GM12875 (cell line): ENCODE results near the gene PRSS48.
"Not testable (repeated sequence)": the region's sequence is repeated elsewhere in the genome, so short reads cannot be mapped to it uniquely, and the experiment has no call there.

Experiments used
- H3K4me3 ChIP-seq: one replicate; pipeline ENCODE4 v1.5.1; 2011; ENCODE audit warnings: low read depth, low read length, control low read depth
- CTCF ChIP-seq: IDR thresholded peaks from 2 replicates; pipeline ENCODE4 v1.5.1; 2011; ENCODE audit warnings: low read depth, mild to moderate bottlenecking, control low read depth, inconsistent platforms, low read length, moderate library complexity, borderline replicate concordance; ENCODE audit not compliant: insufficient read depth

The PRSS48 gene

DNA sequence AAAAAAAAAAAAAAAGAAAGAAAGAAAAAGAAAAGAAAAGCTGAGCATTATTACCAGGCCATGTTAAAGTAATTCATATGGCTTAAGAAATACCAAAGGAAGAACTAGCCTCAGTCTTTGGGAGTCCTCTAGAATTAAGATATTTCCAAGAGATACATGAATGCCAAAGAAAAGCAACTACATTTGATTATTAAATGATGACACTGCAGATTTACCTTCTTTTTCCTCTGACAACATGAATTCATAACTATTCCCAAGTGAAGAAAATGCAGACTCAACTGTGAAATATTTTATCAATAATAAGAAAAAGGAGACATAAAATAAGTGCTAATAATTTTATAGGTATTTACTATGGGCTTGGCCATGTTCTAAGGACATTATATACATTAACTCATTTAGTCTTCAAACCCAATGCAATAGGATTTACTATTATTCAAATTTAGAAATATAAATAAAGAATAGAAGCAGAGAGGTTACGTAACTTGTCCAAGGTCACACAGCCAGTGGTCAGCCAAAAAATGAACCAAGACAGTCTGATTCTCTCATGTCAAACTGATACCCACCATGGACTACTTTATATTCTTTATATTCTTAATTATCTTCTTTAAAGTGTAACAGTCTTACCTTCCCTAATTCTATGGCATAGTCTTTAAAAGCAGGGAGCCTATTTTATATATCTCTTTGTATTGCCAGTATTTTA lies 41.5 kb downstream of the PRSS48 start:
- TF ChIP-seq CTCF = no peak
- H3K4me3 ChIP-seq = no peak overlapping the region

DNA sequence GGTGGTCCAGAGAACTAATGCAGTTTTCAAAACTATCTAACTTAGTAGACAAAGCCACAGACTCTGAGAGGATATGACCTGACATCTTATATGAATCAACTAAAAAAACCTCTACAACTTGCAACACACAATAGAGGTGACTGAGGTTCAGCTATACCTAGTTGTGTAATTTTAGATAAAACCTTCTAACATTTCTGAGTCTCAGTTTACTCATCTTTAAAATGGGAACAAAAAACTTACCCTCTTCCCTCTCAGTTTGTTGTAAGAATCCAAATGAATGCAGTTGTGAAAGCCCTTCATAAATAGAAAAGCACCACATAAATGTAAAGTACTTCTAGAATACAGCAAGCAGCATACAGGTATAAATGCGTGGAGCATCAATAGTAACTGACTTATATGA lies 42.5 kb downstream of the PRSS48 start:
- no peak for TF ChIP-seq CTCF
- H3K4me3 ChIP-seq = no peak overlapping the region

- no peak for TF ChIP-seq CTCF
- H3K4me3 ChIP-seq = no peak overlapping the region
Observed at GRCh38 chr4:151321586-151321985, 44.6 kb downstream of the PRSS48 start.

DNA sequence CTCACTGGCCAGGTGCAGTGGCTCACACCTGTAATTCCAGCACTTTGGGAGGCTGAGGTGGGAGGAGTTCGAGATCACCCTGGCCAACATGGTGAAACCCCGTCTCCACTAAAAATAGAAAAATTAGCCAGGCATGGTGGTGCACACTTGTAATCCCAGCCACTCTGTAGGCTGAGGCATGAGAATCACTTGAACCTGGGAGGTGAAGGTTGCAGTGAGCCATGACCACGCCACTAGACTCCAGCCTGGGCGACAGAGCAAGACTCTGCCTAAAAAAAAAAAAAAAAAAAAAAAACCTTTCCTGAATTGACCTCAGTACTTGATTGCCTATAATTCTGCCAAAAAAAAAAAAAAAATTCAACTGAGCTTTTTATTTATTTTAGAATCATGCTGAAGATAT lies 45.2 kb downstream of the PRSS48 start:
- H3K4me3 ChIP-seq = not testable (repeated sequence)

GRCh38 chr4:151322570-151322969 lies 45.6 kb downstream of the PRSS48 start:
- no peak for TF ChIP-seq CTCF
- no peak overlapping the region for H3K4me3 ChIP-seq

GRCh38 chr4:151323667-151324066 lies 46.7 kb downstream of the PRSS48 start:
- H3K4me3 ChIP-seq = no peak overlapping the region
- TF ChIP-seq CTCF = no peak

DNA sequence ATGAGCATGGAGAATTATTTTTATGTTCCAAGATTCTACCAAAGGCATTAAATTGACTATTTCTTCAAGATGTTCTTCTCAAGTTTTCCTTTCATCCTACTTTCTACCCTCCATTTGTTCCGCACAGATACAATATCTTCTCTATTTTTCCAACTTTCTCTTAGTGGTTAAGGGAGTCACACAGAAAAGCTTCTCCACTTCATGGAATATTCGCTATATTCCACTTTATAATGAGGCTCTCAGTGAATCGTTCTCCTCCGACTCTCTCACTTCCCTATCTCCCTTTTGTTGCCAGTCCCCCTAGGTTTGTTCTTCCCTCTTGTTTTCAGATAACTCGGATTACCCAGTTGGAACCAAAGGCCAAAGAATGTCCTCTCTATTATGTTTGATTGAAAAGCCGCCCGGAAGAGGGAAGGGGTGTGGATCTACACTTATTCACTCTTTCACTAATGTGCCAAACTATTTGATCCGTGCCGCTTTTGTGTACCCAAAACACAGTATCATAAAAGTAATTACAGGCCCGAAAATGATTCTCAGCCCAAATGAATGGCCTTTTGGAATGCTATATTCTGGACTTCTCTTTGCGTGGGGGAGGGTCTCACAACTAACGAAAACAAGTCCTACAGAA lies 47.3 kb downstream of the PRSS48 start:
- no peak for TF ChIP-seq CTCF
- H3K4me3 ChIP-seq = no peak overlapping the region
